LNCAP (cell line): ENCODE measurements around the gene AOPEP.

Source experiments
- CTCF ChIP-seq: fragments of 450-650 bp; IDR thresholded peaks from 2 replicates; pipeline ENCODE4 v1.5.1; 2017; ENCODE audit warnings: mild to moderate bottlenecking

AOPEP gene

GRCh38 chr9:95015569-95015968 lies 289.1 kb downstream of the AOPEP start:
- no peak for TF ChIP-seq CTCF

DNA sequence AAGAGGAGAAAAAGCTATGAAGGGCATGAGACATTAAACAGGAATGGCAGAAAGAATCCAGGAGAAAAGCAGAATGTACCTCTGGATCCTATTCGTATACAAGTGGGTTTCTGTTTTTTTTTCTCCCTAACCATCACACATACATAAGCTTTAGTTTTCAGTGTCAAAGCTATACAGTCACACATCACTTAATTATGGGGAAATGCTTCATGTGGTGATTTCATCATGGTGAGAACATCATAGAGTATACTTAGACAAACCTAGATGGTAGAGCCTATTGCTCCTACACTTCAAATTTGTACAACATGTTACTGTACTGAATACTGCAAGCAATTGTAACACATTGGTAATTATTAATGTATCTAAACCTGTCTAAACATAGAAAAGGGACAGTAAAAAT lies 290.6 kb downstream of the AOPEP start:
- no peak for TF ChIP-seq CTCF

DNA sequence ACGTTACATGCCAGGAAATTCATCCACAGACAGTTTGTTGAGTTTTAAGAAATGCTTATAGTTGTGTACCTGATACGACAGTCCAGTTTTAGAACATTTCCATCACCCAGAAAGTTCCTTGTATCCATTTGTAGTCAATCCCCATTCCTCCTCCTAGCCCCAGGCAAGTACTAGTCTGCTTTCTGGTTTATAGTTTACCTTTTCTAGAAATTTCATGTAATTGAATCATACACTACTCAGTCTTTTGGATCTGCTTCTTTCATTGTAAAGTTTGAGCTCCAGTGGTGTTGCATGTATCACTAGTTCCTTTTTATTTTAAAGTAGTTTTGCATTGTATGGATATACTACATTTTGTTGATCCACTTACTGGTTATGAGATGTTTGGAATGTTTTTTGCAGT lies 291.2 kb downstream of the AOPEP start:
- no peak for TF ChIP-seq CTCF

- no peak for TF ChIP-seq CTCF
Observed at GRCh38 chr9:95018099-95018936, 291.8 kb downstream of the AOPEP start.

DNA sequence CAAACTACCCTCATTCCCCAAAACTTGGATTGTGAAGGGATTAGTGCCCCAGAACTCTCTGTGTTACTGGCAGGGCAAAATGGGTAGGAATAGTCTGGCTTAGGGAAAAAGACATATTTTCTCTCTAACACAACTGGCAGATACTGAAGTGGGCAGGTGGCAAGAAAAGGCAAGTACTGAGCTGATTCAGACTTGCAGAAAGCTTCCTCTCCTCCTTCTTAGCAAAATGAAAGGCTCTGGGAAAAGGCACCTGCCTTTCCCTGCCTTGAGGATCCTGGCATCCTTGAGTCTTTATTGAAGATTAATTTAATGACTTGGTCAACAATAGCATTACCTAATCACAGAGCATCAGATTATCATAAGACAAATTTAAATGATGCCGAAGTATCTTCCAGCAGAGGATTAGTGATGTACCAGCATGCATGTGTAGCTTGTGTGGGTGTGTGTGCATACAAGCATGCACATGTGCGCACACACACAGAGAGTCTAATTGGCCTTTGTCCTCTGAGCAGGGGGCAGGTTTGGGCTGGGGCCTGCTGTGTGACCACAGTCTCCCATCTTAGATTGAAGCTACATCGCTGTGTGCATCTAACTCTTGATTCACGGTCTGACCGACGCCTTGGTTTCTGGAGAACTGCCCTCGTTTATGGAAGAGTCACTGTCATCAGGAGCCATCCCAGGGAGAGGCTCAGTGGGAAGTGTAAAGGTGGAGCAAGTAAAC lies 294.8 kb downstream of the AOPEP start:
- TF ChIP-seq CTCF = no peak

DNA sequence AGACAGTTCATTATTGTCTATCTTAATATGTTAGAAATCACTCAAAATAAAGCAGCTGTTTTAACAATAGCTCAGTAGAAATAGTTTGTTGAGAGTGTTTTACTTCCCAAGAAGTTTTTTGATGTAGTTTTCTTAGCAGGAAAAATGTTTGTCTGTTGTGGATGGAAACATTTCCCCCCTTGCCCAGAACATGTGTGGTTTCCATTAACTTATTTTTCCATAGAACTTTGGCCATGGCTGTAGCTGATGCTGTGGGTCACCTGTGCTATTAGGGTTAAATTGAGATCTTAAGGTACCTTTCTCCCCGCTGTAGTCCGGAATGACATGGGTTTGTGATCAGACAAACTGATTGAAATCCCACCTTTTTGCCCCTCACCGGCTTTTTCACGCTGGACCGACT lies 296.2 kb downstream of the AOPEP start:
- TF ChIP-seq CTCF = no peak

DNA sequence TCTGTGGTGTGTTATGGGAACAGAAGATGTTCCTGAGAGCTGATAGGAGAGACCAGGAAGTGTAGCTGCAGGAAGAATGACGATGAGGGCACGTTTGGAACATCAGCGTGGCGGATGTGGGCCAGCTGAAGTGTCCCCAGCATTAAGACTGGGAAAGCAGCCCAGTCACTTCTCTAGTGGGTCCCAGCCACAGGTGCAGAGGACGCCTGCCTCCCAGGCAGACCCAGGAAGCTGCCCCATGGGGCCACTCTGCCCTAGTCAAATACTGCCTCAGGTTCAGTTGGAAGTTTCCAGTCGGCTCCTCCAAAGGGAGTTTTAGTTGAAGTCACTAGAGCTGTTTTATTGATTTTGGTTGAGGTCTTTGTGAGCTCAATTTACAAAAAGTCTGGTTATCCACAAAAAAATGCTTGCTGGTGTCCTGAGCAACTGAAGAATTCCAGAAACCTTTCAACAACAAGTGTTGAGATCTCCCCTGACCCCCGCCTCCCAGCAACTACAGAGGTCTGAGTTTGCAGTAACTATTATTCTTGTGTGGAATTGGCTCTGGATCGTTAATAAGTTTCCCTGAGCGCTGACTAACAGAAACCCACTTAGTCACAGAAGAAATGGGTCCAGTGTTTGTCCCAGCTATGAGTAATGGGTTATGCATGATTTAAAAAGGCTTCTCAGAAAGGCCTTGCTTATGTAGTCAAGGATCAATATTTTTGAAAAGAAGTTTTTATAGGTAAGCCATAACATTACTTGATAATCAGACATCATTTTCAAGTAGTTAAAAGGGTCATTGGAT lies 296.9 kb downstream of the AOPEP start:
- no peak for TF ChIP-seq CTCF
